Inferior parietal cortex (tissue), 1 donor: ENCODE results near the gene SNCAIP.
A peak's percentile ranks its signal among the peaks of the same experiment; 100 is the strongest.
"Not testable (repeated sequence)": the region's sequence is repeated elsewhere in the genome, so short reads cannot be mapped to it uniquely, and the experiment has no call there.

Source experiments
- DNase-seq: peaks from one replicate; pipeline ENCODE4 v3.0.0-alpha.2; 2016; ENCODE audit errors: extremely low spot score

Gene SNCAIP

GRCh38 chr5:122314036-122314435 lies 2.0 kb downstream of the SNCAIP start:
- DNase-seq = no peak

- no peak for DNase-seq
Measured at GRCh38 chr5:122315521-122315920, 3.5 kb downstream of the SNCAIP start.

GRCh38 chr5:122316656-122317055 lies 4.6 kb downstream of the SNCAIP start:
- no peak for DNase-seq

GRCh38 chr5:122319897-122320296 lies 7.9 kb downstream of the SNCAIP start:
- no peak for DNase-seq

- no peak for DNase-seq
Measured at GRCh38 chr5:122321921-122322320, 9.9 kb downstream of the SNCAIP start.

- peak; percentile 31 for DNase-seq
Measured at GRCh38 chr5:122322801-122323548, 10.9 kb downstream of the SNCAIP start.

- no peak for DNase-seq
Measured at GRCh38 chr5:122323738-122324137, 11.7 kb downstream of the SNCAIP start.

- DNase-seq = no peak
Measured at GRCh38 chr5:122327110-122327509, 15.1 kb downstream of the SNCAIP start.

GRCh38 chr5:122330881-122331280 lies 18.8 kb downstream of the SNCAIP start:
- DNase-seq = no peak

- no peak for DNase-seq
Measured at GRCh38 chr5:122332599-122333555, 20.8 kb downstream of the SNCAIP start.

- DNase-seq = no peak
Measured at GRCh38 chr5:122333564-122333963, 21.5 kb downstream of the SNCAIP start.

GRCh38 chr5:122339591-122339990 lies 27.6 kb downstream of the SNCAIP start:
- DNase-seq = no peak

- DNase-seq = no peak
Measured at GRCh38 chr5:122341087-122341486, 29.1 kb downstream of the SNCAIP start.

GRCh38 chr5:122342256-122342655 lies 30.2 kb downstream of the SNCAIP start:
- no peak for DNase-seq

GRCh38 chr5:122346897-122347581 lies 35.0 kb downstream of the SNCAIP start:
- DNase-seq = no peak

- DNase-seq = no peak
Measured at GRCh38 chr5:122350496-122350895, 38.5 kb downstream of the SNCAIP start.

GRCh38 chr5:122351416-122352157 lies 39.5 kb downstream of the SNCAIP start:
- DNase-seq = no peak

GRCh38 chr5:122352331-122352730 lies 40.3 kb downstream of the SNCAIP start:
- DNase-seq = no peak

- DNase-seq = not testable (repeated sequence)
Measured at GRCh38 chr5:122353361-122353760, 41.3 kb downstream of the SNCAIP start.

GRCh38 chr5:122354293-122354692 lies 42.3 kb downstream of the SNCAIP start:
- DNase-seq = no peak

- DNase-seq = no peak
Measured at GRCh38 chr5:122355324-122355723, 43.3 kb downstream of the SNCAIP start.
